ENCODE measurements around the gene MICAL3.
"Not testable (repeated sequence)": the region's sequence is repeated elsewhere in the genome, so short reads cannot be mapped to it uniquely, and the experiment has no call there.

The MICAL3 gene

GRCh38 chr22:18042685-18043084 lies 18.3 kb upstream of the MICAL3 start:
- Histone ChIP-seq H3K9ac (ENCODE audit: low read depth, low read length) (no peak overlapping the region), H3K27me3 (ENCODE audit: control insufficient read depth, insufficient read depth, low read length) (no peaks in the 10 kb centered on the region), H3K9me3 (ENCODE audit: control insufficient read depth, insufficient read depth, low read length) (peaks cover 3% of the 10 kb centered on the region), H3K4me1 (ENCODE audit: control insufficient read depth, insufficient read depth, low read length) (no peaks in the 10 kb centered on the region), H3K36me3 (ENCODE audit: control insufficient read depth, insufficient read depth, low read length) (no peaks in the 10 kb centered on the region), H3K4me3 (ENCODE audit: low read depth, low read length) (no peak overlapping the region)

- H3K36me3 ChIP-seq (ENCODE audit: control insufficient read depth, insufficient read depth, low read length); H3K27me3 ChIP-seq (ENCODE audit: control insufficient read depth, insufficient read depth, low read length); H3K9ac ChIP-seq (ENCODE audit: low read depth, low read length); H3K4me1 ChIP-seq (ENCODE audit: control insufficient read depth, insufficient read depth, low read length); H3K9me3 ChIP-seq (ENCODE audit: control insufficient read depth, insufficient read depth, low read length); H3K4me3 ChIP-seq (ENCODE audit: low read depth, low read length): not testable (repeated sequence)
Measured at GRCh38 chr22:18040898-18041297, 16.5 kb upstream of the MICAL3 start.

GRCh38 chr22:18035751-18036150 lies 11.4 kb upstream of the MICAL3 start:
- Histone ChIP-seq H3K4me3 (ENCODE audit: low read depth, low read length) (no peak overlapping the region), H3K36me3 (ENCODE audit: control insufficient read depth, insufficient read depth, low read length) (no peaks in the 10 kb centered on the region), H3K4me1 (ENCODE audit: control insufficient read depth, insufficient read depth, low read length) (no peaks in the 10 kb centered on the region), H3K9me3 (ENCODE audit: control insufficient read depth, insufficient read depth, low read length) (no peaks in the 10 kb centered on the region), H3K27me3 (ENCODE audit: control insufficient read depth, insufficient read depth, low read length) (no peaks in the 10 kb centered on the region), H3K9ac (ENCODE audit: low read depth, low read length) (no peak overlapping the region)

- Histone ChIP-seq H3K36me3 (ENCODE audit: control insufficient read depth, insufficient read depth, low read length) (no peaks in the 10 kb centered on the region), H3K4me1 (ENCODE audit: control insufficient read depth, insufficient read depth, low read length) (no peaks in the 10 kb centered on the region), H3K27me3 (ENCODE audit: control insufficient read depth, insufficient read depth, low read length) (peaks cover 2% of the 10 kb centered on the region), H3K9ac (ENCODE audit: low read depth, low read length) (no peak overlapping the region), H3K4me3 (ENCODE audit: low read depth, low read length) (no peak overlapping the region), H3K9me3 (ENCODE audit: control insufficient read depth, insufficient read depth, low read length) (no peaks in the 10 kb centered on the region)
Measured at GRCh38 chr22:18034076-18034475, 9.7 kb upstream of the MICAL3 start.

GRCh38 chr22:18033204-18033998 lies 9.0 kb upstream of the MICAL3 start:
- Histone ChIP-seq H3K4me1 (ENCODE audit: control insufficient read depth, insufficient read depth, low read length) (no peaks in the 10 kb centered on the region), H3K4me3 (ENCODE audit: low read depth, low read length) (no peak overlapping the region), H3K9me3 (ENCODE audit: control insufficient read depth, insufficient read depth, low read length) (no peaks in the 10 kb centered on the region), H3K9ac (ENCODE audit: low read depth, low read length) (no peak overlapping the region), H3K27me3 (ENCODE audit: control insufficient read depth, insufficient read depth, low read length) (peaks cover 2% of the 10 kb centered on the region), H3K36me3 (ENCODE audit: control insufficient read depth, insufficient read depth, low read length) (no peaks in the 10 kb centered on the region)

GRCh38 chr22:18032455-18033101 lies 8.2 kb upstream of the MICAL3 start:
- Histone ChIP-seq H3K27me3 (ENCODE audit: control insufficient read depth, insufficient read depth, low read length) (peaks cover 4% of the 10 kb centered on the region), H3K9ac (ENCODE audit: low read depth, low read length) (no peak overlapping the region), H3K4me3 (ENCODE audit: low read depth, low read length) (no peak overlapping the region)

GRCh38 chr22:18031695-18032454 lies 7.5 kb upstream of the MICAL3 start:
- peaks cover 4% of the 10 kb centered on the region for H3K27me3 ChIP-seq (ENCODE audit: control insufficient read depth, insufficient read depth, low read length)
- no peaks in the 10 kb centered on the region for H3K9me3 ChIP-seq (ENCODE audit: control insufficient read depth, insufficient read depth, low read length)
- no peaks in the 10 kb centered on the region for H3K4me1 ChIP-seq (ENCODE audit: control insufficient read depth, insufficient read depth, low read length)
- no peak overlapping the region for H3K4me3 ChIP-seq (ENCODE audit: low read depth, low read length)
- H3K9ac ChIP-seq (ENCODE audit: low read depth, low read length): no peak overlapping the region
- no peaks in the 10 kb centered on the region for H3K36me3 ChIP-seq (ENCODE audit: control insufficient read depth, insufficient read depth, low read length)

More at GRCh38 chr22:18032455-18033101, 8.2 kb upstream of the MICAL3 start:
- Histone ChIP-seq H3K4me1 (ENCODE audit: control insufficient read depth, insufficient read depth, low read length) (no peaks in the 10 kb centered on the region), H3K9me3 (ENCODE audit: control insufficient read depth, insufficient read depth, low read length) (no peaks in the 10 kb centered on the region), H3K36me3 (ENCODE audit: control insufficient read depth, insufficient read depth, low read length) (no peaks in the 10 kb centered on the region)

- Histone ChIP-seq H3K4me1 (ENCODE audit: control insufficient read depth, insufficient read depth, low read length) (no peaks in the 10 kb centered on the region), H3K27me3 (ENCODE audit: control insufficient read depth, insufficient read depth, low read length) (peaks cover 24% of the 10 kb centered on the region), H3K4me3 (ENCODE audit: low read depth, low read length) (no peak overlapping the region), H3K9me3 (ENCODE audit: control insufficient read depth, insufficient read depth, low read length) (no peaks in the 10 kb centered on the region), H3K9ac (ENCODE audit: low read depth, low read length) (no peak overlapping the region), H3K36me3 (ENCODE audit: control insufficient read depth, insufficient read depth, low read length) (no peaks in the 10 kb centered on the region)
Measured at GRCh38 chr22:18029686-18030267, 5.4 kb upstream of the MICAL3 start.

GRCh38 chr22:18028817-18029527 lies 4.6 kb upstream of the MICAL3 start:
- no peaks in the 10 kb centered on the region for H3K4me1 ChIP-seq (ENCODE audit: control insufficient read depth, insufficient read depth, low read length)
- H3K4me3 ChIP-seq (ENCODE audit: low read depth, low read length): no peak overlapping the region
- H3K27me3 ChIP-seq (ENCODE audit: control insufficient read depth, insufficient read depth, low read length): peaks cover 31% of the 10 kb centered on the region
- H3K9ac ChIP-seq (ENCODE audit: low read depth, low read length): no peak overlapping the region
- H3K36me3 ChIP-seq (ENCODE audit: control insufficient read depth, insufficient read depth, low read length): no peaks in the 10 kb centered on the region
- no peaks in the 10 kb centered on the region for H3K9me3 ChIP-seq (ENCODE audit: control insufficient read depth, insufficient read depth, low read length)

- not testable (repeated sequence) for H3K4me1 ChIP-seq (ENCODE audit: control insufficient read depth, insufficient read depth, low read length); H3K9ac ChIP-seq (ENCODE audit: low read depth, low read length); H3K4me3 ChIP-seq (ENCODE audit: low read depth, low read length)
Measured at GRCh38 chr22:18025898-18026297, 1.5 kb upstream of the MICAL3 start.

More at GRCh38 chr22:18025898-18026297, 1.5 kb upstream of the MICAL3 start:
- not testable (repeated sequence) for H3K36me3 ChIP-seq (ENCODE audit: control insufficient read depth, insufficient read depth, low read length); H3K9me3 ChIP-seq (ENCODE audit: control insufficient read depth, insufficient read depth, low read length)
- peaks cover 37% of the 10 kb centered on the region for H3K27me3 ChIP-seq (ENCODE audit: control insufficient read depth, insufficient read depth, low read length)

Data from iPS-15b (cell line).